Kidney capillary endothelial cell (primary cell): ENCODE results near the gene WNT10A.

Experiments used
- DNase-seq: peaks from one replicate; pipeline ENCODE4 v3.0.0-alpha.2; 2018; ENCODE audit warnings: low spot score

WNT10A gene

GRCh38 chr2:218877331-218877730 is 3.3 kb upstream of the WNT10A start:
- DNase-seq: no peak

- DNase-seq: no peak
Observed at GRCh38 chr2:218877891-218878290, 2.8 kb upstream of the WNT10A start.

- no peak for DNase-seq
Observed at GRCh38 chr2:218878486-218878885, 2.2 kb upstream of the WNT10A start.

GRCh38 chr2:218878926-218879761 is 1.5 kb upstream of the WNT10A start:
- no peak for DNase-seq

- DNase-seq: no peak
Observed at GRCh38 chr2:218879776-218880101, 913 bp upstream of the WNT10A start.

- no peak for DNase-seq
Observed at GRCh38 chr2:218880859-218881594, 375 bp downstream of the WNT10A start.

- DNase-seq: no peak
Observed at GRCh38 chr2:218881744-218882460, 1.2 kb downstream of the WNT10A start.

- DNase-seq: no peak
Observed at GRCh38 chr2:218882461-218882816, 1.8 kb downstream of the WNT10A start.

- no peak for DNase-seq
Observed at GRCh38 chr2:218882866-218883366, 2.3 kb downstream of the WNT10A start.

- no peak for DNase-seq
Observed at GRCh38 chr2:218883491-218884490, 3.1 kb downstream of the WNT10A start.

GRCh38 chr2:218884519-218884918 is 3.9 kb downstream of the WNT10A start:
- DNase-seq: no peak

- DNase-seq: no peak
Observed at GRCh38 chr2:218885981-218886947, 5.6 kb downstream of the WNT10A start.

- DNase-seq: no peak
Observed at GRCh38 chr2:218887079-218887478, 6.4 kb downstream of the WNT10A start.

- no peak for DNase-seq
Observed at GRCh38 chr2:218888341-218888740, 7.7 kb downstream of the WNT10A start.

GRCh38 chr2:218889937-218890336 is 9.3 kb downstream of the WNT10A start:
- DNase-seq: no peak

GRCh38 chr2:218890369-218890768 is 9.7 kb downstream of the WNT10A start:
- no peak for DNase-seq

GRCh38 chr2:218891275-218892135 is 10.9 kb downstream of the WNT10A start:
- DNase-seq: no peak

- peak; percentile 44 for DNase-seq
Observed at GRCh38 chr2:218892693-218893348, 12.2 kb downstream of the WNT10A start.
